ENCODE data around the gene APBA2. TPM values are rescaled to one million over a fixed set of nuclear protein-coding genes. Genes with fewer than 3 reads are reported as not detected.
A peak's percentile ranks its signal among the peaks of the same experiment; 100 is the strongest.

Gene APBA2
- total RNA-seq, 1 experiment from 2014 or later: not detected

DNA sequence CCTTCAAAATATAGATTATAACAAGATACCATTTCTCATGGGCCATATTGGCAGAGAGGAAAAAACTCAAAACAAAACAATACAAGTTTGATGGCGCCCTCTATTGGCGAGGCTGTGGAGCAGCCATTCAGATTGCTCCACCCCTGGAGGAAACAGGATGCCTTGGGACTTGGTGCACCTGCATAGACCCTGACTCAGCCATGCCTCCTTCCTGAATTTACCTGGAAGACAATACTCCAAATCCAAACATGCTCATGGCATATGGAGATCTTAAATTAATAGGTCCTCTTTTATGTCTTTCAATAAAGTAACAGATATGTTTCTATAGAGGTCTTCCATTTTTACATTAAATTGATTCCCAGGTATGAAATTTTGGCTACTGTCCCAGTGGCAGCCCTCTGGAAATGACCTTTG, 90.0 kb downstream of the APBA2 start:
- DNase-seq: peak in 1 of 2 experiments; percentile 59
- intact Hi-C loops (cut with micrococcal nuclease; ENCODE audit: unreplicated experiment): no loop called here
- Histone ChIP-seq H3K4me3 (ENCODE audit: low read depth, low read length) (no peak overlapping the region), H3K27me3 (replicated peaks; ENCODE audit: control insufficient read depth, insufficient read depth, low read length) (no peaks in the 10 kb centered on the region; the same call in 1 of the 2 replicates), H3K9me3 (no peaks in the 10 kb centered on the region), H3K36me3 (ENCODE audit: control insufficient read depth, insufficient read depth, low read length) (no peaks in the 10 kb centered on the region), H3K4me1 (no peaks in the 10 kb centered on the region)
- TF ChIP-seq, protein P1, sequence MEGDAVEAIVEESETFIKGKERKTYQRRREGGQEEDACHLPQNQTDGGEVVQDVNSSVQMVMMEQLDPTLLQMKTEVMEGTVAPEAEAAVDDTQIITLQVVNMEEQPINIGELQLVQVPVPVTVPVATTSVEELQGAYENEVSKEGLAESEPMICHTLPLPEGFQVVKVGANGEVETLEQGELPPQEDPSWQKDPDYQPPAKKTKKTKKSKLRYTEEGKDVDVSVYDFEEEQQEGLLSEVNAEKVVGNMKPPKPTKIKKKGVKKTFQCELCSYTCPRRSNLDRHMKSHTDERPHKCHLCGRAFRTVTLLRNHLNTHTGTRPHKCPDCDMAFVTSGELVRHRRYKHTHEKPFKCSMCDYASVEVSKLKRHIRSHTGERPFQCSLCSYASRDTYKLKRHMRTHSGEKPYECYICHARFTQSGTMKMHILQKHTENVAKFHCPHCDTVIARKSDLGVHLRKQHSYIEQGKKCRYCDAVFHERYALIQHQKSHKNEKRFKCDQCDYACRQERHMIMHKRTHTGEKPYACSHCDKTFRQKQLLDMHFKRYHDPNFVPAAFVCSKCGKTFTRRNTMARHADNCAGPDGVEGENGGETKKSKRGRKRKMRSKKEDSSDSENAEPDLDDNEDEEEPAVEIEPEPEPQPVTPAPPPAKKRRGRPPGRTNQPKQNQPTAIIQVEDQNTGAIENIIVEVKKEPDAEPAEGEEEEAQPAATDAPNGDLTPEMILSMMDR (IDR thresholded peaks at IDR 0.05; ENCODE audit: insufficient read depth in 1 of 2, low read depth in 1 of 2, low read length in 1 of 2, severe bottlenecking in 1 of 2, unreplicated experiment in 1 of 2): peak; percentile 46 to 82
- BruUV-seq (replicated peaks): no TSS peak
- Mint-ChIP-seq H3K27ac (ENCODE audit: unreplicated experiment) (no peak overlapping the region), H3K9me3 (ENCODE audit: unreplicated experiment) (no peaks in the 10 kb centered on the region), H3K4me1 (ENCODE audit: low read depth, unreplicated experiment) (no peaks in the 10 kb centered on the region), H3K4me3 (ENCODE audit: unreplicated experiment) (no peak overlapping the region), H3K36me3 (ENCODE audit: insufficient read depth, unreplicated experiment) (no peaks in the 10 kb centered on the region), H3K27me3 (ENCODE audit: insufficient read depth, unreplicated experiment) (peaks cover 18% of the 10 kb centered on the region)
- CTCF ChIA-PET: no interaction called here
- POLR2A ChIA-PET: no interaction called here

GRCh38 chr15:28977377-28978010, 91.7 kb downstream of the APBA2 start:
- POLR2A ChIA-PET: no interaction called here

GRCh38 chr15:28978011-28978378, 92.2 kb downstream of the APBA2 start:
- no TSS peak for BruUV-seq (replicated peaks)
- ChIA-PET POLR2A (no interaction called here), CTCF (interaction anchor here (0.6 to 0.8 kb wide), 2 partner anchors 75 to 162 kb away, joined by 3 to 4 read pairs; no protein-coding TSS in a partner anchor)
- H3K27ac Mint-ChIP-seq (ENCODE audit: unreplicated experiment): no peak overlapping the region
- H3K4me1 Mint-ChIP-seq (ENCODE audit: low read depth, unreplicated experiment): no peaks in the 10 kb centered on the region
- intact Hi-C loops (cut with micrococcal nuclease; ENCODE audit: unreplicated experiment): no loop called here
- DNase-seq: no peak
- peaks cover 9% of the 10 kb centered on the region for H3K27me3 Mint-ChIP-seq (ENCODE audit: insufficient read depth, unreplicated experiment)
- no peaks in the 10 kb centered on the region for H3K36me3 ChIP-seq (ENCODE audit: control insufficient read depth, insufficient read depth, low read length)
- no peaks in the 10 kb centered on the region for H3K4me1 ChIP-seq
- no peaks in the 10 kb centered on the region for H3K9me3 Mint-ChIP-seq (ENCODE audit: unreplicated experiment)
- no peaks in the 10 kb centered on the region for H3K9me3 ChIP-seq
- no peak overlapping the region for H3K4me3 Mint-ChIP-seq (ENCODE audit: unreplicated experiment)
- H3K4me3 ChIP-seq (ENCODE audit: low read depth, low read length): no peak overlapping the region
- H3K27me3 ChIP-seq (replicated peaks; ENCODE audit: control insufficient read depth, insufficient read depth, low read length): no peaks in the 10 kb centered on the region; the same call in 1 of the 2 replicates
- TF ChIP-seq, protein P1 (IDR thresholded peaks at IDR 0.05; ENCODE audit: insufficient read depth in 1 of 2, low read depth in 1 of 2, low read length in 1 of 2, severe bottlenecking in 1 of 2, unreplicated experiment in 1 of 2): no peak
- no peaks in the 10 kb centered on the region for H3K36me3 Mint-ChIP-seq (ENCODE audit: insufficient read depth, unreplicated experiment)

More at GRCh38 chr15:28977377-28978010, 91.7 kb downstream of the APBA2 start:
- no peak overlapping the region for H3K27ac Mint-ChIP-seq (ENCODE audit: unreplicated experiment)
- intact Hi-C loops (cut with micrococcal nuclease; ENCODE audit: unreplicated experiment): no loop called here
- H3K36me3 Mint-ChIP-seq (ENCODE audit: insufficient read depth, unreplicated experiment): no peaks in the 10 kb centered on the region
- no peaks in the 10 kb centered on the region for H3K9me3 Mint-ChIP-seq (ENCODE audit: unreplicated experiment)
- Histone ChIP-seq H3K36me3 (ENCODE audit: control insufficient read depth, insufficient read depth, low read length) (no peaks in the 10 kb centered on the region), H3K9me3 (no peaks in the 10 kb centered on the region), H3K4me1 (no peaks in the 10 kb centered on the region), H3K27me3 (replicated peaks; ENCODE audit: control insufficient read depth, insufficient read depth, low read length) (no peaks in the 10 kb centered on the region; the same call in 1 of the 2 replicates), H3K4me3 (ENCODE audit: low read depth, low read length) (no peak overlapping the region)
- H3K4me1 Mint-ChIP-seq (ENCODE audit: low read depth, unreplicated experiment): no peaks in the 10 kb centered on the region
- CTCF ChIA-PET: interaction anchor here (0.6 to 0.8 kb wide), 2 partner anchors 74 to 162 kb away, joined by 3 to 4 read pairs; no protein-coding TSS in a partner anchor
- no TSS peak for BruUV-seq (replicated peaks)
- peaks cover 10% of the 10 kb centered on the region for H3K27me3 Mint-ChIP-seq (ENCODE audit: insufficient read depth, unreplicated experiment)
- no peak overlapping the region for H3K4me3 Mint-ChIP-seq (ENCODE audit: unreplicated experiment)
- TF ChIP-seq, protein P1 (IDR thresholded peaks at IDR 0.05; ENCODE audit: insufficient read depth in 1 of 2, low read depth in 1 of 2, low read length in 1 of 2, severe bottlenecking in 1 of 2, unreplicated experiment in 1 of 2): no peak
- no peak for DNase-seq
